HepG2 (cell line): ENCODE data around the gene KAZN.

Experiments used
- NCOR1 ChIP-seq: fragments of 200-600 bp; sonication (generic); IDR thresholded peaks from 2 replicates; pipeline ENCODE4 v1.7.0; 2017; ENCODE audit warnings: antibody characterized with exemption, low read length, borderline replicate concordance
- ZNF24 ChIP-seq: fragments of 450-650 bp; IDR thresholded peaks from 2 replicates; pipeline ENCODE4 v1.6.1; 2017; ENCODE audit warnings: antibody characterized with exemption, mild to moderate bottlenecking

GRCh38 chr1:15129944-15130343 lies 531.5 kb downstream of the KAZN start:
- TF ChIP-seq NCOR1 (no peak), ZNF24 (no peak)
